H1 (cell line): ENCODE results near the gene DPP8. TPM values are rescaled to one million over a fixed set of nuclear protein-coding genes. Genes with fewer than 3 reads are reported as not detected.

ENCODE experiments used
- CTCF ChIA-PET: fragments of 300-600 bp; sonication (Branson Sonifier 250); formaldehyde crosslinking; loops from one replicate; lab custom pipeline; 2021; ENCODE audit not compliant: partially characterized antibody; lab: Charles Lee
- POLR2A ChIA-PET: fragments of 300-600 bp; sonication (Branson Sonifier 250); formaldehyde crosslinking; loops from one replicate; lab custom pipeline; 2021; ENCODE audit warnings: inconsistent platforms; ENCODE audit not compliant: partially characterized antibody; lab: Charles Lee
- DNase-seq, 2 experiments: peaks; one replicate each; pipeline versions ENCODE4 v3.0.0 to v3.0.0-alpha.2; 2010 to 2022; ENCODE audit warnings: low spot score in 2 of 2, low read depth in 1 of 2, mixed read lengths in 1 of 2
- FAIRE-seq: peaks from 2 replicates; lab custom pipeline; 2011; peaks lifted over from hg19 to GRCh38; lab: Jason Lieb, UNC
- H2AFZ ChIP-seq: 2 replicates; pipeline ENCODE4 v1.8.1; 2012; ENCODE audit warnings: low read length, inconsistent platforms
- H2AK5ac ChIP-seq: 2 replicates; pipeline ENCODE4 v1.6.1; 2013; ENCODE audit warnings: low read depth, low read length
- H2BK120ac ChIP-seq: replicated peaks from 2 replicates; pipeline ENCODE3; 2013; ENCODE audit warnings: low read depth, low read length, inconsistent platforms
- H2BK12ac ChIP-seq: 2 replicates; pipeline ENCODE4 v1.6.1; 2013; ENCODE audit warnings: low read depth, low read length
- H2BK15ac ChIP-seq: 2 replicates; pipeline ENCODE4 v1.6.1; 2013; ENCODE audit warnings: low read length
- H2BK20ac ChIP-seq: 2 replicates; pipeline ENCODE4 v1.6.1; 2013; ENCODE audit warnings: low read length
- H2BK5ac ChIP-seq: 2 replicates; pipeline ENCODE4 v1.6.1; 2013; ENCODE audit warnings: low read depth, low read length
- H3K14ac ChIP-seq: 2 replicates; pipeline ENCODE4 v1.6.1; 2013; ENCODE audit warnings: inconsistent platforms; ENCODE audit not compliant: insufficient read length
- H3K18ac ChIP-seq: 2 replicates; pipeline ENCODE4 v1.6.1; 2013; ENCODE audit warnings: low read length; ENCODE audit errors: extremely low read depth
- H3K23ac ChIP-seq: 2 replicates; pipeline ENCODE4 v1.6.1; 2013; ENCODE audit warnings: inconsistent platforms; ENCODE audit not compliant: insufficient read length
- H3K23me2 ChIP-seq: 2 replicates; pipeline ENCODE4 v1.6.1; 2013; ENCODE audit warnings: low read depth, low read length
- H3K27ac ChIP-seq: 2 replicates; pipeline ENCODE4 v1.6.1; 2011; ENCODE audit warnings: low read depth, low read length, inconsistent platforms
- H3K27me3 ChIP-seq, 4 experiments: replicated peaks in 1 of 4; 1 replicate in 1 of 4; 2 replicates in 3 of 4; pipeline versions ENCODE4 v1.6.1 to v1.8.1; 2011 to 2013; ENCODE audit warnings: low read length in 3 of 4, mild to moderate bottlenecking in 3 of 4, inconsistent platforms in 2 of 4, mixed read lengths in 2 of 4, moderate library complexity in 1 of 4; ENCODE audit not compliant: control insufficient read depth in 3 of 4, insufficient read depth in 3 of 4; ENCODE audit errors: extremely low read depth in 1 of 4
- H3K36me3 ChIP-seq, 4 experiments: 2 replicates each; pipeline versions ENCODE4 v1.6.1 to v1.8.1; 2011 to 2013; ENCODE audit warnings: mild to moderate bottlenecking in 4 of 4, low read length in 3 of 4, moderate library complexity in 2 of 4, control low read depth in 1 of 4, inconsistent platforms in 1 of 4; ENCODE audit not compliant: insufficient read depth in 4 of 4, control insufficient read depth in 2 of 4
- H3K4ac ChIP-seq: replicated peaks from 2 replicates; pipeline ENCODE3; 2013; ENCODE audit warnings: low read length, low read depth, mixed read lengths, inconsistent platforms; ENCODE audit not compliant: insufficient read length
- H3K4me1 ChIP-seq, 4 experiments: replicated peaks in 1 of 4; 1 replicate in 1 of 4; 2 replicates in 3 of 4; pipeline versions ENCODE4 v1.6.1 to v1.8.1; 2011 to 2013; ENCODE audit warnings: low read length in 3 of 4, inconsistent platforms in 2 of 4, mixed read lengths in 1 of 4; ENCODE audit not compliant: insufficient read depth in 4 of 4, control insufficient read depth in 3 of 4
- H3K4me2 ChIP-seq, 2 experiments: 2 replicates each; pipeline versions ENCODE4 v1.6.1 to v1.8.1; 2011 to 2013; ENCODE audit warnings: low read depth in 2 of 2, low read length in 2 of 2, control low read depth in 1 of 2, inconsistent platforms in 1 of 2, mild to moderate bottlenecking in 1 of 2; ENCODE audit not compliant: insufficient read depth in 1 of 2
- H3K4me3 ChIP-seq, 4 experiments: fragments of 200-600, 300-600 bp in 1 of 4; sonication (generic), shearing (Covaris generic), sonication (Bioruptor Twin) in 1 of 4; 2 replicates each; pipeline versions ENCODE4 v1.5.1 to v1.8.1; 2011 to 2016; ENCODE audit warnings: low read length in 4 of 4, low read depth in 3 of 4, control low read depth in 2 of 4, inconsistent platforms in 2 of 4, mild to moderate bottlenecking in 2 of 4, mixed read lengths in 1 of 4, moderate library complexity in 1 of 4; ENCODE audit not compliant: insufficient read depth in 2 of 4; ENCODE audit errors: extremely low read depth in 1 of 4
- H3K56ac ChIP-seq: replicated peaks from 2 replicates; pipeline ENCODE3; 2013; ENCODE audit warnings: low read depth, mild to moderate bottlenecking, mixed read lengths, low read length, inconsistent platforms; ENCODE audit not compliant: insufficient read length
- H3K79me1 ChIP-seq: 2 replicates; pipeline ENCODE4 v1.6.1; 2013; ENCODE audit warnings: low read depth, low read length, control low read depth
- H3K79me2 ChIP-seq, 2 experiments: 2 replicates each; pipeline versions ENCODE4 v1.6.1 to v1.8.1; 2012 to 2013; ENCODE audit warnings: low read length in 2 of 2, mild to moderate bottlenecking in 2 of 2, inconsistent platforms in 1 of 2; ENCODE audit not compliant: insufficient read depth in 2 of 2, control insufficient read depth in 1 of 2
- H3K9ac ChIP-seq, 4 experiments: replicated peaks in 1 of 4; 1 replicate in 1 of 4; 2 replicates in 3 of 4; pipeline versions ENCODE4 v1.6.1 to v1.8.1; 2011 to 2013; ENCODE audit warnings: low read depth in 3 of 4, low read length in 3 of 4, control low read depth in 2 of 4, mild to moderate bottlenecking in 2 of 4, moderate library complexity in 2 of 4, inconsistent platforms in 1 of 4; ENCODE audit errors: extremely low read depth in 1 of 4
- H3K9me3 ChIP-seq, 2 experiments: 2 replicates each; pipeline versions ENCODE4 v1.6.1 to v1.8.1; 2012 to 2013; ENCODE audit warnings: mild to moderate bottlenecking in 2 of 2, moderate library complexity in 2 of 2, control low read depth in 1 of 2, inconsistent platforms in 1 of 2, low read depth in 1 of 2, low read length in 1 of 2, mixed read lengths in 1 of 2; ENCODE audit not compliant: insufficient read depth in 2 of 2
- H4K20me1 ChIP-seq, 2 experiments: replicated peaks in 1 of 2; 2 replicates each; pipeline versions ENCODE3 to v1.8.1; 2011 to 2013; ENCODE audit warnings: inconsistent platforms in 2 of 2, low read length in 2 of 2, mild to moderate bottlenecking in 1 of 2; ENCODE audit not compliant: insufficient read depth in 2 of 2, control insufficient read depth in 1 of 2
- H4K5ac ChIP-seq: 2 replicates; pipeline ENCODE4 v1.6.1; 2013; ENCODE audit warnings: low read length, low read depth, mixed read lengths, inconsistent platforms; ENCODE audit not compliant: insufficient read length
- H4K8ac ChIP-seq: 2 replicates; pipeline ENCODE4 v1.8.0; 2013; ENCODE audit warnings: mild to moderate bottlenecking, moderate library complexity, low read length, inconsistent platforms; ENCODE audit not compliant: insufficient read depth; ENCODE audit errors: extremely low read depth
- H4K91ac ChIP-seq: replicated peaks from 2 replicates; pipeline ENCODE3; 2013; ENCODE audit warnings: low read length, mixed read lengths, inconsistent platforms; ENCODE audit not compliant: insufficient read length
- ATF2 ChIP-seq: IDR thresholded peaks from 2 replicates; pipeline ENCODE4 v1.6.1; 2012; ENCODE audit warnings: low read length, inconsistent platforms
- BACH1 ChIP-seq: IDR thresholded peaks from 2 replicates; pipeline ENCODE4 v1.6.1; 2012; ENCODE audit warnings: low read length, improper control_type of control experiment
- BCL11A ChIP-seq, 2 experiments: IDR thresholded peaks; one replicate each; pipeline ENCODE4 v1.6.1; 2011; ENCODE audit warnings: low read depth in 2 of 2, low read length in 2 of 2, mild to moderate bottlenecking in 2 of 2
- CTBP2 ChIP-seq: IDR thresholded peaks from 2 replicates; pipeline ENCODE4 v1.7.0; 2011; ENCODE audit warnings: borderline replicate concordance, mild to moderate bottlenecking, moderate library complexity, mixed read lengths, low read length; ENCODE audit not compliant: insufficient read depth, insufficient read length
- EGR1 ChIP-seq: IDR thresholded peaks from 2 replicates; pipeline ENCODE4 v1.6.1; 2011; ENCODE audit warnings: low read depth, low read length, borderline replicate concordance
- FOSL1 ChIP-seq: IDR thresholded peaks from 2 replicates; pipeline ENCODE4 v1.6.1; 2011; ENCODE audit warnings: mild to moderate bottlenecking, low read depth, low read length, moderate library complexity; ENCODE audit not compliant: insufficient read depth
- KDM1A ChIP-seq: fragments of 200-600, 300-600 bp; sonication (generic); IDR thresholded peaks from 2 replicates; pipeline ENCODE4 v1.7.1; 2016; ENCODE audit warnings: mild to moderate bottlenecking, low read length, borderline replicate concordance
- RNF2 ChIP-seq: fragments of 200-900, 300-1000 bp; sonication (generic); IDR thresholded peaks from 2 replicates; pipeline ENCODE4 v1.7.1; 2016; ENCODE audit warnings: borderline replicate concordance, low read depth, mild to moderate bottlenecking, antibody characterized with exemption, low read length; ENCODE audit not compliant: poor library complexity, severe bottlenecking; ENCODE audit errors: missing control alignments
- SIX5 ChIP-seq: IDR thresholded peaks from 2 replicates; pipeline ENCODE4 v1.6.1; 2011; ENCODE audit warnings: mild to moderate bottlenecking, low read depth, low read length
- SUZ12 ChIP-seq: fragments of 200-600 bp; sonication (generic); IDR thresholded peaks from 2 replicates; pipeline ENCODE4 v1.6.1; 2012; ENCODE audit warnings: mild to moderate bottlenecking, inconsistent platforms, low read length, moderate library complexity, mixed read lengths
- USF2 ChIP-seq: IDR thresholded peaks from 2 replicates; pipeline ENCODE4 v1.6.1; 2011; ENCODE audit warnings: low read length, improper control_type of control experiment
- YY1 ChIP-seq: IDR thresholded peaks from 2 replicates; pipeline ENCODE4 v1.6.1; 2011; ENCODE audit warnings: low read depth, mild to moderate bottlenecking, low read length
- polyA plus RNA-seq, 7 experiments: library from polyadenylated mRNA; depleted of rRNA in 3 of 7; stranded (reverse) in 5 of 7; unstranded in 2 of 7; fragments of >200 nt in 5 of 7; fragments of 200-250 nt in 2 of 7; gene quantifications; 1 replicate in 5 of 7; 2 replicates in 1 of 7; 4 replicates in 1 of 7; pipeline versions ENCODE4 v1.2.1 to v1.2.3, GENCODE V29; 2011 to 2013; ENCODE audit warnings: missing spikeins in 2 of 7, mixed read lengths in 2 of 7
- total RNA-seq: library from RNA; stranded (reverse); fragmentation: NEBNext Ultra II Directional; extraction: Animal tissue kit (Norgen Biotek cat#: 25700); gene quantifications from 2 replicates; pipeline ENCODE4 v1.2.1, GENCODE V29; 2021

Gene DPP8
- total and polyA plus RNA-seq, 2 of the 8 experiments (the other 6 are each of a cell fraction or from before 2014, with no cell fraction given), result 9.9 to 26.0 TPM

DNA sequence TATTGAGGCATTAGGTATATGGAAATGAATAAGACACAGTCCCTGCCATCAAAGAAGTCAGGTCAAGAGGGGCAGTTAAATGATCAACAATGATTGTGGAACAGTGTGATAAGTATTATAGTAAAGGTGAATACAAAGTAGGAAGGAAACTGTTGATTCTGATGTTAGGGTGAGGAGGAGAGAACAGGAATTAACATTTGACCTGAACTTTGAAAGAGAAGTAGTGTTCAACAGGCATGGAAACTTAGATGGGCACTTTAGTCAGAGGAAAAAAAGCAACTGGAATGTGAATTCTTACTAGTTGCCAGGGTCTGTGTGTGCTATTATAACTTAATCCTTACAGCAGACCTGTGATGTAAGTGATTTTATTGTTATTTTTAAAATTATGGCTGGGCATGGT, 30.4 kb upstream of the DPP8 start:
- no peak overlapping the region for H4K91ac ChIP-seq
- peaks cover 0 to 2% (median 0%) of the 10 kb centered on the region in 4 experiments; a peak in 1 of 7 replicates for H3K4me1 ChIP-seq
- H3K4me2 ChIP-seq, result no peak overlapping the region
- no peak overlapping the region for H2AK5ac ChIP-seq
- FAIRE-seq (no peak), DNase-seq (no peak)
- no peaks in the 10 kb centered on the region; a peak in 1 of 8 replicates for H3K36me3 ChIP-seq
- H3K79me1 ChIP-seq, result peaks cover 6% of the 10 kb centered on the region; the same call in 1 of the 2 replicates
- no peak overlapping the region for H4K5ac ChIP-seq
- H4K8ac ChIP-seq, result no peak overlapping the region
- no peaks in the 10 kb centered on the region for H3K23me2 ChIP-seq
- H3K14ac ChIP-seq, result no peak overlapping the region
- no peak overlapping the region for H3K9ac ChIP-seq
- H2BK12ac ChIP-seq, result no peak overlapping the region
- no peak overlapping the region for H2AFZ ChIP-seq
- no peak overlapping the region for H2BK20ac ChIP-seq
- H3K56ac ChIP-seq, result no peak overlapping the region
- no peaks in the 10 kb centered on the region for H3K9me3 ChIP-seq
- no peak overlapping the region for H3K4ac ChIP-seq
- no peak overlapping the region for H3K23ac ChIP-seq
- POLR2A ChIA-PET, result interaction anchor here (1.1 kb wide), 1 partner anchor 17 kb away, joined by 6 read pairs; the partner anchor contains the start of gene HACD3
- no peak overlapping the region for H3K27ac ChIP-seq
- CTCF ChIA-PET, result no interaction called here
- H3K18ac ChIP-seq, result no peak overlapping the region
- no peak overlapping the region for H2BK120ac ChIP-seq
- no peak overlapping the region for H2BK5ac ChIP-seq
- H3K4me3 ChIP-seq, result no peak overlapping the region
- peaks cover 18 to 25% of the 10 kb centered on the region in 2 experiments for H4K20me1 ChIP-seq
- no peaks in the 10 kb centered on the region for H3K27me3 ChIP-seq
- peaks cover 6 to 80% of the 10 kb centered on the region in 2 experiments for H3K79me2 ChIP-seq
- no peak overlapping the region for H2BK15ac ChIP-seq
- TF ChIP-seq BACH1 (no peak), ATF2 (no peak), SUZ12 (no peak), FOSL1 (no peak), BCL11A (IDR thresholded peaks at IDR 0.05; ENCODE audit: low read depth in 2 of 2, low read length in 2 of 2) (no peak), KDM1A (no peak), YY1 (no peak), RNF2 (no peak), USF2 (no peak), EGR1 (no peak), SIX5 (no peak), CTBP2 (no peak)
